Neural crest cell (in vitro differentiated cells): ENCODE measurements around the gene ARNT2. TPM values are rescaled to one million over a fixed set of nuclear protein-coding genes. Genes with fewer than 3 reads are reported as not detected.

Experiments used
- DNase-seq: peaks from one replicate; pipeline ENCODE4 v3.0.0; 2021; ENCODE audit warnings: low read depth, mixed read lengths, low spot score
- H3K27ac Mint-ChIP-seq: one replicate; pipeline ENCODE4 v1.8.0; 2021; ENCODE audit warnings: mild to moderate bottlenecking, mixed read lengths; ENCODE audit not compliant: unreplicated experiment
- H3K27me3 Mint-ChIP-seq: 2 replicates; pipeline ENCODE4 v1.8.0; 2021; ENCODE audit warnings: low read depth, mild to moderate bottlenecking, mixed read lengths
- H3K36me3 Mint-ChIP-seq: 2 replicates; pipeline ENCODE4 v1.8.0; 2021; ENCODE audit warnings: low read depth, mild to moderate bottlenecking, mixed read lengths
- H3K4me1 Mint-ChIP-seq: 2 replicates; pipeline ENCODE4 v1.8.0; 2021; ENCODE audit warnings: mixed read lengths
- H3K4me3 Mint-ChIP-seq: one replicate; pipeline ENCODE4 v1.8.0; 2021; ENCODE audit warnings: mild to moderate bottlenecking, mixed read lengths
- H3K9me3 Mint-ChIP-seq: 2 replicates; pipeline ENCODE4 v1.8.0; 2021; ENCODE audit warnings: mixed read lengths
- CTCF ChIP-seq: fragments of 200-600 bp; sonication (generic); conservative IDR thresholded peaks from 2 replicates; pipeline ENCODE4 v1.5.0; 2021; ENCODE audit warnings: antibody characterized with exemption, mild to moderate bottlenecking
- total RNA-seq: library from RNA; stranded (reverse); gene quantifications from 2 replicates; pipeline ENCODE4 v1.2.1, GENCODE V29; 2021

Gene ARNT2
- total RNA-seq, 1 donor from 2014 or later, result 58.3 TPM

DNA sequence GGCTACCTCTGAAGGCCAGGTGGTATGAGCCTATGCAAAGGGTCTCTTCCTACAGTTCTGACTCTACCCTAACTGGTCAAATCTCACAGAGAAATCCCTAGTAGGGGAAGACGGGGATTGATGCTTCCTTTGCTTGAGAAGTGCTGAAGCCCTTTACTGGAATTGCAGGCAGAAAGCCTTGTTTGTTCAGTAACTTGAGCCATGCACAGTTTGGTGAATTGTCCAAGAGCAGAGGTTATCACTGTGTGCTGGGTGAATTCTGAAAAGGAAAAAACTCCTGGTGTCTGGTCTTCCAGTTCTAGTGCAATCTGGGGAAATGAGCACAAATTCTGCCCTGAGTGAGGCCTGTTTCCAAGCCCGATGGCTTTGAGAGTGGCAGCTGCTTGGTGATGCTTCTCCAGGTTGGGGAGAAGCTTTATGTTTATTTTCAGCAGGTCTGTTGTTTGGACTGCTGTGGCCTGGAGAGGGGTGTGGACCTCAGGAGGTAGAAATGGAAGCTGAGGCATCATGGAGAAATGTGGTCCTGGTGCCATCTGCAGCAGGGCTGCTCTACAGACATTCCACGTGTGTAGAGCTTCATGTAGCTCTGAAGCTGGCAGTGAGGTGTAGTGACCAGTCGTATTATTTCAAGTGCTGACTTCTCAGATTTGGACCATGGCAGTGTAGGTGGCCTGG, 60.9 kb downstream of the ARNT2 start:
- no peak for TF ChIP-seq CTCF
- no peaks in the 10 kb centered on the region for H3K27me3 Mint-ChIP-seq
- H3K9me3 Mint-ChIP-seq, result no peaks in the 10 kb centered on the region
- H3K4me3 Mint-ChIP-seq, result no peak overlapping the region
- no peak overlapping the region for H3K27ac Mint-ChIP-seq
- no peak for DNase-seq
- peaks cover 19% of the 10 kb centered on the region for H3K4me1 Mint-ChIP-seq
- peaks cover 27% of the 10 kb centered on the region for H3K36me3 Mint-ChIP-seq

DNA sequence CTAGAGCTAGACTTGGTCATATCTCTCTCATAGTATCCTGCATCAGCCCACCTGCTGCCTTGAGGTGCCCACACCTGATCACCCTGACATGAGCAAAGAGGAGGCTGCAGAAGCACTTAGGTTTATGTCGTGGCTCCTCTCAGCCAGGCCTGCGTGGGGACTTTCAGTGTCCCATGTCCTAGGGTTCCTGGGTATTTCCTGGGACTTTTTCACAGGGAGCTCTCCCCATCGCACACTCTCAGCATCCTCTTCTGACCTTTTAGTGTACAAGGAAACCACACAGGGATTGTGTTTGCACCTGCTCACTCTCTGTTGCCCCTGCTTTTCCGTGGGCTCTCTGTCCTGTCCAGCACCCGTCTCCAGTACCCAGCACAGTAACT, 61.4 kb downstream of the ARNT2 start:
- Mint-ChIP-seq H3K4me3 (no peak overlapping the region), H3K27ac (no peak overlapping the region), H3K27me3 (no peaks in the 10 kb centered on the region), H3K36me3 (peaks cover 31% of the 10 kb centered on the region), H3K9me3 (no peaks in the 10 kb centered on the region), H3K4me1 (peaks cover 19% of the 10 kb centered on the region)
- no peak for TF ChIP-seq CTCF
- no peak for DNase-seq

- DNase-seq, result no peak
- no peaks in the 10 kb centered on the region for H3K27me3 Mint-ChIP-seq
- no peak overlapping the region for H3K27ac Mint-ChIP-seq
- no peaks in the 10 kb centered on the region for H3K9me3 Mint-ChIP-seq
- no peak for TF ChIP-seq CTCF
- H3K36me3 Mint-ChIP-seq, result peaks cover 31% of the 10 kb centered on the region
- H3K4me1 Mint-ChIP-seq, result peaks cover 25% of the 10 kb centered on the region
- no peak overlapping the region for H3K4me3 Mint-ChIP-seq
These were observed 62.4 kb downstream of the ARNT2 start for GRCh38 chr15:80466543-80466942.

GRCh38 chr15:80467311-80467714, 63.1 kb downstream of the ARNT2 start:
- Mint-ChIP-seq H3K9me3 (no peaks in the 10 kb centered on the region), H3K27ac (no peak overlapping the region), H3K36me3 (peaks cover 32% of the 10 kb centered on the region), H3K27me3 (no peaks in the 10 kb centered on the region), H3K4me3 (no peak overlapping the region), H3K4me1 (peaks cover 33% of the 10 kb centered on the region)
- no peak for DNase-seq
- TF ChIP-seq CTCF, result no peak

DNA sequence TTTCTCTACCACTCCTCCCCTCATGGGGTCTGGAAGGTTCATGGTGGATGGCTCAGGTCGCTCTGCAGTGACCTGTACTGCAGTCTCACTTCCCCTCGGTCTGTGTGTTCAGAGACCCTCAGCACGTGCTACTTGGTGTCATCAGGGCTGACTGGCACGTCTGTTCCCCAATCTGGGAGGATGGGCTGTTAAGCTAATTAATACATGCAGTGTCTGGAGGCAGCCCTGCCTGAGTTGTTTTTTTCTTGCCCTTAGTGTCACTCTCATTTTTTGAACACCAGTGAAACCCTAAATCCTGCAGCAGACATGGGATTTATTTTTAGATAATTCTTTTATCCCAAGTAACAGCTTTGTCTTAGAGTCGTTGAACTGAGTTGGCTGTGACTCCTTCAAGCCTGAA, 64.6 kb downstream of the ARNT2 start:
- H3K4me3 Mint-ChIP-seq, result no peak overlapping the region
- DNase-seq, result no peak
- H3K9me3 Mint-ChIP-seq, result no peaks in the 10 kb centered on the region
- H3K27me3 Mint-ChIP-seq, result no peaks in the 10 kb centered on the region
- H3K36me3 Mint-ChIP-seq, result peaks cover 44% of the 10 kb centered on the region
- H3K27ac Mint-ChIP-seq, result peak overlapping the region; percentile 90
- no peak for TF ChIP-seq CTCF
- peaks cover 48% of the 10 kb centered on the region for H3K4me1 Mint-ChIP-seq
